ENCODE data around the gene OTX2. TPM values are rescaled to one million over a fixed set of nuclear protein-coding genes. Genes with fewer than 3 reads are reported as not detected.

OTX2 gene
- not detected for total RNA-seq
- long read RNA-seq = 0 reads

GRCh38 chr14:56810147-56810719 lies at the start of gene OTX2:
OTX2 (minus strand) TSS chr14:56810479; CDS start chr14:56805456, 5,023 bp downstream.
- DNase-seq = no peak
- ATAC-seq = no peak
- intact Hi-C loops (cut with DNase I) = no loop called here

- intact Hi-C loops (cut with DNase I) = no loop called here
- ATAC-seq (no peak), DNase-seq (no peak)
Observed at GRCh38 chr14:56858422-56858821, 48.1 kb upstream of the OTX2 start.

- intact Hi-C loops (cut with DNase I) = no loop called here
- DNase-seq = no peak
- ATAC-seq = no peak
Observed at GRCh38 chr14:56857216-56857615, 46.9 kb upstream of the OTX2 start.

- intact Hi-C loops (cut with DNase I) = no loop called here
- ATAC-seq = no peak
- DNase-seq = no peak
Observed at GRCh38 chr14:56855891-56856461, 45.7 kb upstream of the OTX2 start.

- DNase-seq = no peak
- intact Hi-C loops (cut with DNase I) = no loop called here
- no peak for ATAC-seq
Observed at GRCh38 chr14:56854325-56854724, 44.0 kb upstream of the OTX2 start.

GRCh38 chr14:56846970-56847930 lies 37.0 kb upstream of the OTX2 start:
- no peak for DNase-seq
- ATAC-seq = no peak
- intact Hi-C loops (cut with DNase I) = no loop called here

- DNase-seq (no peak), ATAC-seq (no peak)
- intact Hi-C loops (cut with DNase I) = no loop called here
Observed at GRCh38 chr14:56844406-56845002, 34.2 kb upstream of the OTX2 start.

GRCh38 chr14:56841611-56842010 lies 31.3 kb upstream of the OTX2 start:
- ATAC-seq (no peak), DNase-seq (no peak)
- intact Hi-C loops (cut with DNase I) = no loop called here

GRCh38 chr14:56840221-56840620 lies 29.9 kb upstream of the OTX2 start:
- intact Hi-C loops (cut with DNase I) = no loop called here
- no peak for ATAC-seq
- DNase-seq = no peak

GRCh38 chr14:56829151-56829550 lies 18.9 kb upstream of the OTX2 start:
- intact Hi-C loops (cut with DNase I) = no loop called here
- no peak for DNase-seq
- ATAC-seq = no peak

GRCh38 chr14:56826214-56826613 lies 15.9 kb upstream of the OTX2 start:
- intact Hi-C loops (cut with DNase I) = no loop called here
- no peak for ATAC-seq

GRCh38 chr14:56821805-56822610 lies 11.7 kb upstream of the OTX2 start:
- DNase-seq (no peak), ATAC-seq (no peak)
- intact Hi-C loops (cut with DNase I) = no loop called here

More at GRCh38 chr14:56826214-56826613, 15.9 kb upstream of the OTX2 start:
- no peak for DNase-seq

GRCh38 chr14:56821177-56821576 lies 10.9 kb upstream of the OTX2 start:
- intact Hi-C loops (cut with DNase I) = no loop called here
- DNase-seq (no peak), ATAC-seq (no peak)

GRCh38 chr14:56817396-56817921 lies 7.2 kb upstream of the OTX2 start:
- intact Hi-C loops (cut with DNase I) = no loop called here
- DNase-seq (no peak), ATAC-seq (no peak)

- intact Hi-C loops (cut with DNase I) = no loop called here
- DNase-seq (no peak), ATAC-seq (no peak)
Observed at GRCh38 chr14:56816574-56817391, 6.5 kb upstream of the OTX2 start.

- intact Hi-C loops (cut with DNase I) = no loop called here
- ATAC-seq (no peak), DNase-seq (no peak)
Observed at GRCh38 chr14:56815745-56816144, 5.5 kb upstream of the OTX2 start.

GRCh38 chr14:56814969-56815700 lies 4.9 kb upstream of the OTX2 start:
- intact Hi-C loops (cut with DNase I) = no loop called here
- ATAC-seq = no peak
- DNase-seq = no peak
